EH (cell line): ENCODE results near the gene PLXNA4.

ENCODE experiments used
- DNase-seq: peaks from one replicate; pipeline ENCODE4 v3.0.0-alpha.2; 2015; ENCODE audit warnings: low read depth

PLXNA4 gene

GRCh38 chr7:132562690-132563089 is 13.6 kb downstream of the PLXNA4 start:
- no peak for DNase-seq

- no peak for DNase-seq
These were observed 14.5 kb downstream of the PLXNA4 start for GRCh38 chr7:132561763-132562162.

- no peak for DNase-seq
These were observed 15.3 kb downstream of the PLXNA4 start for GRCh38 chr7:132560825-132561529.

- DNase-seq: no peak
These were observed 16.2 kb downstream of the PLXNA4 start for GRCh38 chr7:132560105-132560504.

DNA sequence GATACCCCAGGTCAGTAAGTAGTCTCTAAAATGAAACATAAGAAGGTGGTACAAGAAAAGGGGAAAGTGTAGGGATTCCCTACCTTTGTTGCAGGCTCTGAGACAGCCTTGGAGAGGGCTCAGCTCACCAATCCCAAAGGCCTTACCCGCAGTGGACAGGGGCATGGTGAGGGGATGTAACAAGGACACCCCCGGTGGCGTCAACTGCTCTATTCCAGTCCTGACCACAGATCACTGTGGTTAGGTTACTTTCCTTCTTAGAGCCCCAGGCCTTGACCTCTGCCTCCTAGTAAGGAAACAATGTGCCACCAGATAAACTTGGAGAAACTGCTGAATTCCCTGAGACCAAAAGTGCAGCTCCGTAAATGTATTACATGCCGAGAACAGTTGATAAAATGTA is 17.5 kb downstream of the PLXNA4 start:
- no peak for DNase-seq

DNA sequence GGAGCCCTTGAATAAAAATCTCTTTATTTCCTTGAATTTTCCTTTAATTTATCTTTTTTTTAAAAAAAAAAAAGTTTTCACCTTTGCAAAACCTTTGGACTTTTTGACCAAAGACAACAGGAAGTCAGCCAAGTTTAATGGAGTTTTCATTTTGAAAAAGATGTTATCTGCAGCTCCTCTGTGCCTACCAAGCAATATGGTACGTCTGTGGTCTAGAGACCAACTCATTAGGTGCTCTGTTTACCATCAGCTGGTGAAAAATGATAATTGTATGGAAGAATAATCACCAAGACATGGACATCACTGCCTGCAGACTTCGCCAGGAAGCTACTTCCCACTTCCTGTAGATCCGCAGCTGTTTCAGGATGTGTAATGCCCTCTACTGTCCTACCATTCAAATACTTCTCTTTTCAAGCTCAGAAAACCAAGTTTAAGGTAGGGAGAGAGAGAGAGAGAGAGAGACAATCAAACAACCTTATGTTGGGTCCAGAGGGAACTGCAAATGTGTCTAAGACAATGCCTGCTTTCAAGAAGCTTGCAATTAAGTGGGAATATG is 18.7 kb downstream of the PLXNA4 start:
- DNase-seq: no peak

DNA sequence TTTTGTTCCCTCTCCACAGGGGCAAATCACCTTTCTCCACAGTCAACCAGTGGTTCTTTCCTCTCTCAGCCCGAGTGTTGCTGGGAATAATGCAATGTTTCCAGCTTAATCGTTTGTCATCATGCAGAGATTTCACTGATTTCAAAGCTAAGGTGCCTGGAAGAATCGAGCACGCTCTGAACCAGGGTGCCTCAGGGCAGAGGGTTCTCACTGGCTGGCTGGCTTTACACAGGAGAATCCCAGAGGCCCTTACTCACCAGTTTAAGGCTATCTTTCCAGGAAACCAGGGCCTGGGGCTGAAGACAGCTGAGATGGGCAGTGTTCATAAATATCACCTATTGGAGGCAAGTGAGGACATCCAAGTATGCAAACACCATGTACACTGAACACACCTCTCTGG is 21.8 kb downstream of the PLXNA4 start:
- no peak for DNase-seq

DNA sequence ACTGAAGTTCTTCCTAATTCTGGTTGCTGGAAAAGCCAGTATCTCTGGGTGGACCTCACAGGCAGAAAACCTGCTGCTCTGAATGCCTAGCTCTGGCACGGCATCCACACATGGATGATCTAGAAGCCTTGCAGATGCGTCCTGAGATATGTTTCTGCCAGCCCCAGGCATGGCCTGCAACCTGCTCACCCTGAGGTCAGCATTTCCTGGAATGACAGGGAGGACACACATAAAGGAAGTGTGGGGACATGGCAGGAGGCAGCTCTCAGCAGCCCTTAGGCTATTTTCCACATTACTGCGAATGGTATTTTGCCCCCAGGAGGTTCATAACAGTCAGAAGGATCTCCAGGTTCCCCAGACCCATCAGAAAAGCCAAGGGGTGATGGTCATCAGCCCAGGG is 23.2 kb downstream of the PLXNA4 start:
- no peak for DNase-seq

GRCh38 chr7:132551886-132552285 is 24.4 kb downstream of the PLXNA4 start:
- DNase-seq: no peak

DNA sequence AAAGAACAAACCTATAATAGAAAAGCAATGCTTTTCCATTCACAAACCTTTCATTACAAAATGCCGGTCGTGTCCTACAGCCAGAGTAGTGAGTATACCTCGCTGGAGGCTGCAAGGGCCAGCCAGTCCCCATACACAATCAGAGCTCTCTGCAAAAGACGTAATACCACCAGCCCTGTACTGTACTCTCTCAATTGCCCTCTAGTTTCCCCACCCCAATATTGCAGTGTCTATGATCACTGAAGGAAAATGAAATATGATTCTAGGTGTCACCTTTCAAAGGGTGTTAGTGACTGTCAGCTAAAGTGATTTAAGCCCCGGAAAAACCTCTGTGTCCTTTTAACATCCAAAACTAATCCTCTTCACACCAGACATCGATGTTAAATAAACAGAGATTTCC is 24.8 kb downstream of the PLXNA4 start:
- DNase-seq: no peak

DNA sequence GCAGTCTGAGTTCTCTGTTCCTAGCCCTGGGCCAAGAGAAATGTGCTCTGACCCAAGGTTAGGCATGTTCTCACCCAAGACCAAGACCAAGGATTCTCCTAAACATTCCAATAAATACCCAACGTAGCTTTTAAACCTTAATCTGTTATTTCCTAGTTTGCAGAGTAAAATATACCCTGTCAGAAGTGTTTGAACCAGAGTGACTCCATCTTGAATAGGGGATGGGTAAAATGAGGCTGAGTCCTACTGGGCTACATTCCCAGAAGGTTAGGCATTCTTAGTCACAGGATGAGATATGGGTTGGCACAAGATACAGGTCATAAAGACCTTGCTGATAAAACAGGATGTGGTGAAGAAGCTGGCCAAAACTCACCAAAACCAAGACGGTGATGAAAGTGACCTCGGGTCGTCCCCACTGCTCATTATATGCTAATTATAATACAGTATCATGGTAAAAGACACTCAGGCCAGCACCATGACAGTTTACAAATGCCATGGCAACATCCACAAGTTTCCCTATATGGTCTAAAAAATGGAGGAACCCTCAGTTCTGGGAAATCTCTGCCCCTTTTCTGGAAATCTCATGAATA is 27.7 kb downstream of the PLXNA4 start:
- DNase-seq: peak; percentile 78

- DNase-seq: no peak
These were observed 28.4 kb downstream of the PLXNA4 start for GRCh38 chr7:132547821-132548220.

DNA sequence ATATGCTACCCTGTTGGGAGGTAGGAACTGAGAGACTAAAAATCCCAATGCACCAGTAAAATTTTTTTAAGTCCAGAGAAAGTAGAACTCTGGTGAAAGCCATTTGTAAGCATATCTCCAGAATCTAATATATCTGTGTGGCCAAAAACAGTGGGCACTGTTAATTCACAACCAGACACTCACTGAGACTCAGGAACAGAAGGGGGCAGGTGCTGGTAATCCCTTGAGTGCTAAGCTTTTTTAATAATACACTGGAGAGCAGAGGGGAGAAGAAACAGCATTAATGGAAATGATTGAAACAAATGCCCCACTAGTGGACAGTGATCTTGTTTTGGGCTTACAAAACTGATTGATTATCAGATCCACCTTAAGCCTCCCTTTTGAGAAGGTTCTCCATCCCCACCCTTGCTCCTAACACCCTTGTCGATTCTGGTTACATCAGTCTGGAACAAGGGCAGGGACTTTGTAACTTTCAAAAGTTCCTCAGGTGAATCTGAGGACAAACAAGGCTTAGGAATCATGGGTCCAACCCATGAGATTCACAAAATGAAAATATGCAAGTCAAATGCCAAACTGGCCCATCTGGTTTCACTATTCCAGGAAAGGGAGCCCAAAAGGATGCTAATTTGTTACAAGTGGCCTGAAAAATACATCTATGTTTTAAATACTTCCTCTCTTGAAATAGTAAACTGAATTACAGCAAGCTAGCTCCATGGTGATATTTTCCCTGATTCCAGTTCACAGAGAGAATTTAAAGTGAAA is 29.7 kb downstream of the PLXNA4 start:
- DNase-seq: no peak

DNA sequence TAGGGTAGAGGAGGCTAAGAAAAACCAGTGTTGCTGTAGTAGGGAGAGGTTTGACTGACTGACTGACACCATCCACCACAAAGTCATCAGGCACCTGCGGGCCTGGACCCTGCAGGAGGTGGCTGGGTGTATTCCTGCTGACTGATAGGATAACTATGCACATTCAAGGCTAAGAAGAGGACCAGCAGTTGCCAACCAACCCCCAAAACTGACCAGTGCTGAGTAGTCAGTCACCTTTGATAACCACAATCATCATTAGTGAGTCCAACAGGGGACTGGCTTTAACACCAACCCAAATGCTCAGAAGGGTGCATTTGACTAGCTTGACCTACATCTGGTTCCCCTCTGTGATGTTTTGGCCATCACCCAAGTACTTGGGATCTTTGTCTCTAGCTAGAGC is 30.5 kb downstream of the PLXNA4 start:
- no peak for DNase-seq

DNA sequence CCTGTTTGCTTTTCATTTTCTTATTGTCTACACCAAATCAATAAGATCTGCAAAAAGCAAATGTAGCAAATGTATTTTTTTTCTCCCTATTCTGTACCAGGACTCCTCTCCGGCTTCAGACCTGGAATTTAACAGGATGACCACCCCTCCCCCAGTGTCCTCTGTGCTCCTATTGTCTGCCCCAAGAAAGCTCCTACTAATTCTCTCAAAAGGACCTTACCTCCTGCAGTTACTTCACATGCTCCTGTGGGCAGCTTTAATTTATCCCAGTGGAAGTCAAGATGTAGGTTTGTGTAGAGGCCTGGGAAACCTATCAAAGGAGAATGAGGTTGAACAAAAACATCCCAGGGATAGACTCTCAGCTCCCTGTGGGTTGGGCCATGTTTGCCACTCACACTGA is 31.3 kb downstream of the PLXNA4 start:
- no peak for DNase-seq

DNA sequence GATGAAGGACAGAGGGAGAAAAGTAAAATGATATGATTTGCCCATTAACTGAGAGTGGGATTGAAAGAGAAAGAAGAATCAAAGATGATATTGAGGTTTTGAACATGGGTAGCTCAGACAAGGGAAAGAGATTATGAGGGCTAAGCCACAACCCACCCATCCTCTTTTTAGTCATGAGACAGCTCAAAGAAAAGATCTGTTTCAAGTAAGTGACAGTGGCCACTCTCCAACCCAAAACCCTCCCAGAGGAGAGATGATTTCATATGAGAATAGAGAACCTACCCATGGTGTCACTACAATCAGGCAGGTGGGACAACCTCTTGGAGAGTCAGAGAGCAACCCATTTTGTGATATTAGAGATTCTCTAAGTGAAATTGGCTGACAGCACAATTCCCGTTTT is 32.2 kb downstream of the PLXNA4 start:
- no peak for DNase-seq

DNA sequence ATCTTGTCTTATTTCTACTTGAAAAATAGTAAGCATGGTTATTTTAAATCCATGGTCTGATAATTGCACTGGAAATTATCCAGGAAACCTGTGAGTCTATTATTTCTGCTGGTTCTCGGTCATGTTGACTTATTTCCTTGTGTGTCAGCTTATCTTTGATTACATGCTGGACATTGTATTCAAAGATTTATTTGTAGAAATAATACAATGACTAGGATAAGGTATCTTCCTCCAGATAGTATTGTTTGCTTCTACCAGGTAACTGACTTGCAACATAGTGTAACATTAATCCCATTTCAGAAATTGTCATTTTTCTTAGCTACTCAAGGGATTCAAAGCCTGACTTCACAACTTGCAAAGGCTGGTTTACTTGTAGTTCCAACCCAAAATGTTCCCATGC is 33.4 kb downstream of the PLXNA4 start:
- no peak for DNase-seq

- DNase-seq: no peak
These were observed 34.6 kb downstream of the PLXNA4 start for GRCh38 chr7:132541656-132542055.

- DNase-seq: no peak
These were observed 38.7 kb downstream of the PLXNA4 start for GRCh38 chr7:132537456-132538145.

DNA sequence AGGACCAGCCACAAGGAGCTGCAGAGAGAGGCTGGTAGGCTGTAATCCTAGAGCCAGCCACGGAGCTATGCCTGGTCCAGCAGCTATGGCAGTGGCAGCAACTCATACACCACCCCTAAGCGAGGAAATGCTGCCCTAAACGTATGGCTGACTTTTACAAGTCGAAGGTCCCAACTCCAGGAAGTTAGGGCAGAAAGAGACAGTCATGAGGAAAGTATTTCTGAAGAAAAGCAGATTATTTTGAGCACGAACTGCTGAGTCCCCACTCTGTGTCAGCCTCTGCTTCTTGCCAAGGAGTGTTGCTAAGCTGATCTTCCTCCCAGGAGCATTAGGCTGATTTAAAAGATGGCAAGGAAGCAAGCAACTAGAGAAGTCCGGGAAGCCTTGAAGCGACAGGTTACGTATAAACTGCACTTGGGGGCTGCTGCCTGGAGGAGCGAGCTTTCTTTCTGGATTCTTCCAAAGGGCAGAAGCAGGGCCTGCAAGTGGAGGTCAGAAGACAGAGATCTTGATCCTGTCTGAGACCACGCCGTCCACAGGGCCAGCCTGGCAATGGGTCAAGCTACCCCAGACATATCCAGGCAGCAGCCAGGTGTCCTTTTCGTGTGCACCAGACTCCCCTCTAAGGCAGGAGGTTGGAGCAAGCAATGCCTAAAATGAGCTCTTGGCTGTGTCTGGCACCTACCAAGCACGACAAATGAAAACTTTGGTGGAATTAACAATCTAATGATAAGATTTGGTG is 39.4 kb downstream of the PLXNA4 start:
- peak; percentile 58 for DNase-seq

GRCh38 chr7:132533916-132534315 is 42.4 kb downstream of the PLXNA4 start:
- DNase-seq: no peak

DNA sequence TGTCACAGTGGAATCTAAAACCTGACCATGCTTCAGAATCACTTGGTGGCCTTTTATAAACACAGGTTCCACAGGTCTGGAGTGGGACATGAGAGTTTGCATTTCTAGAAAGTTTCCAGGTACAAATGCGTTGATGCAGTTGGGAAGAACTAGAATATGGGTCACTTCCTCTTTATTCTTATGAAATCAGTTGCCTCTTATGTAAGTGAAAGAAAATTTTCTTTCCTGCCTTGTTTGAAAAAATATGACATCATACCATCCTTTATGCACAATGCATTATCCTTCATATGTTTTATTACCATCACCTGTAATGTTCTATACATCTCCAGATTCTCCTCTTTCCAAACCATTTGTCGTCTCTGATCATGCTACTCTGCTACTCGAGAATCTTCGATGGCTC is 44.0 kb downstream of the PLXNA4 start:
- DNase-seq: no peak
